Ovary (tissue), 1 donor: Measurements from ENCODE around the gene CAPN9.

Experiments used
- EP300 ChIP-seq: sonication (generic); formaldehyde crosslinking; IDR thresholded peaks from one replicate; pipeline ENCODE4 v1.6.1; 2017; ENCODE audit warnings: antibody characterized with exemption
- POLR2A ChIP-seq: fragments of 450-650 bp; IDR thresholded peaks from one replicate; pipeline ENCODE4 v1.6.1; 2017; ENCODE audit warnings: antibody characterized with exemption, mild to moderate bottlenecking, moderate library complexity

DNA sequence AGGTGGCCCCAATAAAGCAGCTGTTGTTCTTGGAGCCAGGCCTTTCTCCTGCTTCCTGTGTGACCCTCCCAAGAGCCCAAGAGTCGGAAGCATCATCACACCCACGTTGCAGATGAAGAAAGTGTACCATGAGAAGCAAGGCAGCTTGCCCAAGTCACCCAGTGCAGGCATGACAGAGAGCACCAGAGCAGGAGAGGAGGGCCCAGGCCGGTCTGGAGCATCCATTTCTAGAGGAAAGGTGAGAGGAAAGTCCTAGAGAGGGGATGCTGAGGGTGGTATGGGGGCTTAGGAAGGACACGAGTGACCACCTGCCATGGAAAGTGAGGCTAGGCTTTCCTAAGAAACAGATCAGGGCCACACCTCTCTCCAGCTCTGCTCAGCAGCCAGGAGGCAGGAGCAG lies 74.2 kb downstream of the CAPN9 start:
- no peak for TF ChIP-seq EP300
- TF ChIP-seq POLR2A = no peak
